ENCODE data around the gene PHACTR2. TPM values are rescaled to one million over a fixed set of nuclear protein-coding genes. Genes with fewer than 3 reads are reported as not detected.

Gene PHACTR2
- total and polyA plus RNA-seq, 2 of the 13 experiments (the other 11 are each of a cell fraction or from before 2014, with no cell fraction given) = 11.3 to 28.2 TPM

DNA sequence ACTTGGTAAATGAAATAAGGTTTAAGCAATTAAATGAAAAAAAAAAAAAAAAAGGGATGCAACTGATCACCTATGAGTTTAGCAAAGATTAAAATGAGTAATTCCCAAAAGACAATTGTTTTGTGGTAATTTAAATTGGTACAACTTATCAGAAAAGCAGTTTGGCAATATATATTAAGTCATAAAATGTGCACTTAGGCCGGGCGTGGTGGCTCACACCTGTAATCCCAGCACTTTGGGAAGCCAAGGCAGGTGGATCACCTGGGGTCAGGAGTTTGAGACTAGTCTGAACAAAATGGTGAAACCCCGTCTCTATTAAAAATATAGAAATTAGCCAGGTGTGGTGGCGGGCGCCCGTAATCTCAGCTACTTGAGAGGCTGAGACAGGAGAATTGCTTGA lies 7.9 kb downstream of the PHACTR2 start:
- Histone ChIP-seq H3K79me2 (ENCODE audit: insufficient read depth, low read length) (peaks cover 71% of the 10 kb centered on the region), H3K36me3 (replicated peaks in 1 of 2; ENCODE audit: control insufficient read depth in 1 of 2, insufficient read depth in 2 of 2, low read length in 2 of 2) (no peaks in the 10 kb centered on the region), H3K9ac (ENCODE audit: insufficient read depth, low read depth, low read length) (no peak overlapping the region), H3K4me2 (ENCODE audit: low read depth, low read length) (no peak overlapping the region), H3K9me3 (ENCODE audit: low read length) (peaks cover 5% of the 10 kb centered on the region; the same call in 1 of the 2 replicates), H3K4me1 (ENCODE audit: insufficient read depth, low read length) (peaks cover 56% of the 10 kb centered on the region), H3K27ac (ENCODE audit: extremely low read length, insufficient read depth, low read length) (no peak overlapping the region), H3K4me3 (replicated peaks in 1 of 3; ENCODE audit: insufficient read depth in 1 of 3, low read depth in 2 of 3, low read length in 3 of 3) (no peak overlapping the region), H3K27me3 (ENCODE audit: control insufficient read depth in 1 of 2, insufficient read depth in 2 of 2, low read length in 2 of 2) (no peaks in the 10 kb centered on the region), H2AFZ (ENCODE audit: low read length) (no peak overlapping the region), H4K20me1 (ENCODE audit: insufficient read depth, low read length) (no peaks in the 10 kb centered on the region)
- 98% methylated on average over 6 of the region's 6 CpGs for WGBS (ENCODE audit: low lambda C conversion rate)
- ChIA-PET POLR2A (no interaction called here), CTCF (ENCODE audit: low intra/inter-chr PET ratio, low total read pairs) (no interaction called here)
- in situ Hi-C loops (cut with HindIII; ENCODE audit: extremely low pct_ligation_motif_present, low pct_unique_long_range_greater_than_20kb) (no loop called here), intact Hi-C loops (cut with micrococcal nuclease; ENCODE audit: unreplicated experiment) (no loop called here)
- ATAC-seq = no peak
- DNase-seq (ENCODE audit: low spot score) = no peak
- TF ChIP-seq ZFY (CRISPR knock-in tag; IDR thresholded peaks at IDR 0.05) = no peak
- no peak for TF ChIP-seq ZMYM4 (CRISPR knock-in tag; IDR thresholded peaks at IDR 0.05)
- no peak for TF ChIP-seq NFE2L1 (CRISPR knock-in tag; IDR thresholded peaks at IDR 0.05; ENCODE audit: borderline replicate concordance)
- TF ChIP-seq TAF1 (CRISPR knock-in tag; IDR thresholded peaks at IDR 0.05) = no peak
- no peak for TF ChIP-seq TOE1 (CRISPR knock-in tag; IDR thresholded peaks at IDR 0.05)
- no peak for TF ChIP-seq JDP2 (CRISPR knock-in tag; IDR thresholded peaks at IDR 0.05; ENCODE audit: borderline replicate concordance)
- TF ChIP-seq EP300 (IDR thresholded peaks at IDR 0.05; ENCODE audit: low read depth in 2 of 2, low read length in 2 of 2) = no peak
- TF ChIP-seq EP300 (CRISPR knock-in tag; IDR thresholded peaks at IDR 0.05; ENCODE audit: borderline replicate concordance) = no peak
- TF ChIP-seq EZH2 (conservative IDR thresholded peaks at IDR 0.05; ENCODE audit: low read depth, low read length) = no peak
- TF ChIP-seq, protein P1, sequence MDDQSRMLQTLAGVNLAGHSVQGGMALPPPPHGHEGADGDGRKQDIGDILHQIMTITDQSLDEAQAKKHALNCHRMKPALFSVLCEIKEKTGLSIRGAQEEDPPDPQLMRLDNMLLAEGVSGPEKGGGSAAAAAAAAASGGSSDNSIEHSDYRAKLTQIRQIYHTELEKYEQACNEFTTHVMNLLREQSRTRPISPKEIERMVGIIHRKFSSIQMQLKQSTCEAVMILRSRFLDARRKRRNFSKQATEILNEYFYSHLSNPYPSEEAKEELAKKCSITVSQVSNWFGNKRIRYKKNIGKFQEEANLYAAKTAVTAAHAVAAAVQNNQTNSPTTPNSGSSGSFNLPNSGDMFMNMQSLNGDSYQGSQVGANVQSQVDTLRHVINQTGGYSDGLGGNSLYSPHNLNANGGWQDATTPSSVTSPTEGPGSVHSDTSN (CRISPR knock-in tag; IDR thresholded peaks at IDR 0.05; ENCODE audit: borderline replicate concordance) = no peak
- no peak for TF ChIP-seq ZNF773 (CRISPR knock-in tag; IDR thresholded peaks at IDR 0.05; ENCODE audit: borderline replicate concordance)
- TF ChIP-seq LCORL (IDR thresholded peaks at IDR 0.05) = no peak
- TF ChIP-seq LCORL (CRISPR knock-in tag; IDR thresholded peaks at IDR 0.05) = no peak
- TF ChIP-seq PREB (CRISPR knock-in tag; IDR thresholded peaks at IDR 0.05) = no peak
- TF ChIP-seq, protein P2, sequence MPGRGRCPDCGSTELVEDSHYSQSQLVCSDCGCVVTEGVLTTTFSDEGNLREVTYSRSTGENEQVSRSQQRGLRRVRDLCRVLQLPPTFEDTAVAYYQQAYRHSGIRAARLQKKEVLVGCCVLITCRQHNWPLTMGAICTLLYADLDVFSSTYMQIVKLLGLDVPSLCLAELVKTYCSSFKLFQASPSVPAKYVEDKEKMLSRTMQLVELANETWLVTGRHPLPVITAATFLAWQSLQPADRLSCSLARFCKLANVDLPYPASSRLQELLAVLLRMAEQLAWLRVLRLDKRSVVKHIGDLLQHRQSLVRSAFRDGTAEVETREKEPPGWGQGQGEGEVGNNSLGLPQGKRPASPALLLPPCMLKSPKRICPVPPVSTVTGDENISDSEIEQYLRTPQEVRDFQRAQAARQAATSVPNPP (CRISPR knock-in tag; IDR thresholded peaks at IDR 0.05) = no peak
- no peak for TF ChIP-seq PCBP2 (optimal IDR thresholded peaks at IDR 0.05; ENCODE audit: low read depth, low read length, poor library complexity, severe bottlenecking)
- no peak for TF ChIP-seq SNRNP70 (IDR thresholded peaks at IDR 0.05; ENCODE audit: low read depth, low read length)
- no peak for TF ChIP-seq ZNF292 (CRISPR knock-in tag; IDR thresholded peaks at IDR 0.05; ENCODE audit: borderline replicate concordance, low read depth)
- no peak for TF ChIP-seq ATF7-NPFF (CRISPR knock-in tag; IDR thresholded peaks at IDR 0.05; ENCODE audit: low read depth)
- TF ChIP-seq ARNT (IDR thresholded peaks at IDR 0.05) = no peak
- FAIRE-seq = no peak
- BruUV-seq (replicated peaks) = no TSS peak

Measured in HepG2 (cell line).